SK-N-SH (cell line): ENCODE results near the gene MAK. TPM values are rescaled to one million over a fixed set of nuclear protein-coding genes. Genes with fewer than 3 reads are reported as not detected.
"Not testable (repeated sequence)": the region's sequence is repeated elsewhere in the genome, so short reads cannot be mapped to it uniquely, and the experiment has no call there.

ENCODE experiments used
- CTCF ChIA-PET: fragments of 300-600, 350-600 bp; formaldehyde crosslinking; extraction: SDS; loops from one replicate; lab custom pipeline; 2021; lab: Yijun Ruan, JAX
- POLR2A ChIA-PET: fragments of 350-600 bp; sonication (Branson Sonifier 250); formaldehyde crosslinking; extraction: SDS; loops from one replicate; lab custom pipeline; 2020; ENCODE audit warnings: antibody characterized with exemption, inconsistent platforms; lab: Yijun Ruan, JAX
- DNase-seq: peaks from one replicate; pipeline ENCODE4 v3.0.0; 2012
- H2AFZ ChIP-seq: fragments of 200-600 bp; sonication (generic); 2 replicates; pipeline ENCODE4 v1.8.1; 2016; ENCODE audit warnings: antibody characterized with exemption, mild to moderate bottlenecking, low read depth
- H3F3A ChIP-seq: fragments of 200-600 bp; sonication (generic); replicated peaks from 2 replicates; pipeline ENCODE3; 2016; ENCODE audit warnings: antibody characterized with exemption, mild to moderate bottlenecking; ENCODE audit not compliant: insufficient read depth
- H3K27ac ChIP-seq, 2 experiments: fragments of 200-500 bp in 1 of 2; fragments of 200-600 bp in 1 of 2; sonication (Bioruptor generic) in 1 of 2; sonication (generic), shearing (Covaris generic) in 1 of 2; 2 replicates each; pipeline versions ENCODE4 v1.5.1 to v1.6.1; 2014 to 2016; ENCODE audit warnings: low read depth in 2 of 2, inconsistent platforms in 1 of 2, low read length in 1 of 2, mild to moderate bottlenecking in 1 of 2, mixed read lengths in 1 of 2
- H3K27me3 ChIP-seq: fragments of 200-600 bp; sonication (generic), shearing (Covaris generic); 2 replicates; pipeline ENCODE4 v1.6.1; 2016; ENCODE audit warnings: mixed run types; ENCODE audit not compliant: insufficient read depth
- H3K36me3 ChIP-seq, 2 experiments: fragments of 200-500 bp in 1 of 2; fragments of 200-600 bp in 1 of 2; sonication (Bioruptor generic) in 1 of 2; sonication (generic) in 1 of 2; replicated peaks in 1 of 2; 2 replicates each; pipeline versions ENCODE3 to v1.5.1; 2014 to 2016; ENCODE audit warnings: low read length in 1 of 2, mild to moderate bottlenecking in 1 of 2; ENCODE audit not compliant: insufficient read depth in 2 of 2, control insufficient read depth in 1 of 2
- H3K4me1 ChIP-seq, 2 experiments: fragments of 200-500 bp in 1 of 2; fragments of 200-600 bp in 1 of 2; sonication (Bioruptor generic) in 1 of 2; sonication (generic), shearing (Covaris generic) in 1 of 2; 2 replicates each; pipeline versions ENCODE4 v1.5.1 to v1.6.1; 2014 to 2016; ENCODE audit warnings: low read depth in 1 of 2, low read length in 1 of 2, mixed run types in 1 of 2; ENCODE audit not compliant: insufficient read depth in 2 of 2, control insufficient read depth in 1 of 2
- H3K4me2 ChIP-seq: fragments of 200-600 bp; sonication (generic), shearing (Covaris generic); 2 replicates; pipeline ENCODE4 v1.6.1; 2017; ENCODE audit warnings: mixed run types
- H3K4me3 ChIP-seq, 2 experiments: fragments of 200-500 bp in 1 of 2; fragments of 200-600 bp in 1 of 2; sonication (Bioruptor generic) in 1 of 2; sonication (generic), shearing (Covaris generic) in 1 of 2; 2 replicates each; pipeline versions ENCODE4 v1.5.1 to v1.8.1; 2014 to 2016; ENCODE audit warnings: low read depth in 2 of 2, inconsistent platforms in 1 of 2, low read length in 1 of 2, mild to moderate bottlenecking in 1 of 2, mixed read lengths in 1 of 2, moderate library complexity in 1 of 2
- H3K79me2 ChIP-seq: fragments of 200-600 bp; sonication (generic); 2 replicates; pipeline ENCODE4 v1.8.1; 2017; ENCODE audit warnings: mild to moderate bottlenecking; ENCODE audit not compliant: insufficient read depth
- H3K9ac ChIP-seq: fragments of 200-600 bp; sonication (generic); 2 replicates; pipeline ENCODE4 v1.6.1; 2017; ENCODE audit warnings: mixed run types
- H3K9me2 ChIP-seq: fragments of 200-600 bp; sonication (generic); 2 replicates; pipeline ENCODE4 v1.6.1; 2017; ENCODE audit warnings: mixed run types
- H3K9me3 ChIP-seq: fragments of 200-600 bp; sonication (generic); 2 replicates; pipeline ENCODE4 v1.6.1; 2017; ENCODE audit warnings: mixed run types, mild to moderate bottlenecking, moderate library complexity
- H4K20me1 ChIP-seq: fragments of 200-600 bp; sonication (generic); 2 replicates; pipeline ENCODE4 v1.6.1; 2017; ENCODE audit warnings: mild to moderate bottlenecking, mixed run types; ENCODE audit not compliant: insufficient read depth
- CHD2 ChIP-seq: fragments of 150-350 bp; IDR thresholded peaks from 2 replicates; pipeline ENCODE4 v1.6.1; 2018; ENCODE audit warnings: low read length; ENCODE audit not compliant: partially characterized antibody
- CTCF ChIP-seq: fragments of 200-600 bp; sonication (generic); IDR thresholded peaks from 2 replicates; pipeline ENCODE4 v1.6.1; 2017; ENCODE audit warnings: antibody characterized with exemption, mild to moderate bottlenecking, moderate library complexity
- ELF1 ChIP-seq: IDR thresholded peaks from 2 replicates; pipeline ENCODE4 v1.4.0; 2012
- FOSL2 ChIP-seq: IDR thresholded peaks from 2 replicates; pipeline ENCODE4 v1.4.0; 2012; ENCODE audit warnings: low read depth, mild to moderate bottlenecking, moderate library complexity, borderline replicate concordance
- FOXJ3 ChIP-seq: sonication (generic); formaldehyde crosslinking; IDR thresholded peaks from 2 replicates; pipeline ENCODE4 v1.5.1; 2020; ENCODE audit warnings: mild to moderate bottlenecking, missing genetic modification reagents
- GABPA ChIP-seq: IDR thresholded peaks from 2 replicates; pipeline ENCODE4 v1.4.0; 2012; ENCODE audit warnings: low read depth, mild to moderate bottlenecking
- GATA2 ChIP-seq: sonication (generic); formaldehyde crosslinking; IDR thresholded peaks from 2 replicates; pipeline ENCODE4 v1.5.0; 2020; ENCODE audit warnings: mild to moderate bottlenecking, missing genetic modification reagents
- IRF3 ChIP-seq: fragments of 150-350 bp; IDR thresholded peaks from 2 replicates; pipeline ENCODE4 v1.6.1; 2016; ENCODE audit warnings: mild to moderate bottlenecking, low read depth, low read length
- JUND ChIP-seq: IDR thresholded peaks from 2 replicates; pipeline ENCODE4 v1.4.0; 2012
- NRF1 ChIP-seq: IDR thresholded peaks from 2 replicates; pipeline ENCODE4 v1.6.1; 2012; ENCODE audit warnings: low read depth, mild to moderate bottlenecking, low read length
- POLR2AphosphoS5 ChIP-seq: IDR thresholded peaks from 2 replicates; pipeline ENCODE4 v1.6.1; 2012; ENCODE audit warnings: low read depth, low read length
- RCOR1 ChIP-seq: fragments of 150-350 bp; IDR thresholded peaks from 2 replicates; pipeline ENCODE4 v1.6.1; 2017; ENCODE audit warnings: antibody characterized with exemption, low read length
- TAF1 ChIP-seq: IDR thresholded peaks from 2 replicates; pipeline ENCODE4 v1.6.1; 2012; ENCODE audit warnings: low read depth, mild to moderate bottlenecking, low read length, moderate library complexity, borderline replicate concordance
- TCF12 ChIP-seq: IDR thresholded peaks from 2 replicates; pipeline ENCODE4 v1.4.0; 2012
- TEAD4 ChIP-seq: IDR thresholded peaks from 2 replicates; pipeline ENCODE4 v1.4.0; 2012; ENCODE audit warnings: mild to moderate bottlenecking, borderline replicate concordance; ENCODE audit not compliant: insufficient read depth
- USF1 ChIP-seq: IDR thresholded peaks from 2 replicates; pipeline ENCODE4 v1.4.0; 2012; ENCODE audit warnings: low read depth, borderline replicate concordance
- WGBS: methylation state at CpG from one replicate; pipeline ENCODE4 v1.1.6; 2017; ENCODE audit warnings: low lambda C conversion rate; 5-methylcytosine and 5-hydroxymethylcytosine counted together
- polyA plus RNA-seq, 3 experiments: library from polyadenylated mRNA; depleted of rRNA; stranded (reverse); fragments of >200 nt; gene quantifications; 2 replicates each; pipeline ENCODE4 v1.2.3, GENCODE V29; 2012

The MAK gene
- polyA plus RNA-seq, 1 of the 3 experiments (the other 2 are of a cell fraction) = 0.02 TPM

GRCh38 chr6:10867952-10868351 is 29.6 kb upstream of the MAK start (continued):
- no peak for TF ChIP-seq CTCF
- TF ChIP-seq ELF1 = no peak
- TF ChIP-seq NRF1 = no peak
- TF ChIP-seq, all 33 proteins: peak for 0

GRCh38 chr6:10866709-10867108 is 28.4 kb upstream of the MAK start:
- H3K9ac ChIP-seq, H3K9me3 ChIP-seq, H3K27ac ChIP-seq, H3K79me2 ChIP-seq, H3K4me1 ChIP-seq, H2AFZ ChIP-seq, H3K4me3 ChIP-seq, POLR2A ChIA-PET, H3K36me3 ChIP-seq, H4K20me1 ChIP-seq, H3K4me2 ChIP-seq, H3F3A ChIP-seq, DNase-seq, H3K9me2 ChIP-seq, H3K27me3 ChIP-seq: not testable (repeated sequence)
- CTCF ChIA-PET = interaction anchor here (1.3 kb wide), 1 partner anchor 9 kb away, joined by 3 read pairs; no protein-coding TSS in a partner anchor
- 39% methylated on average over 3 of the region's 3 CpGs for WGBS

GRCh38 chr6:10863031-10863430 is 24.7 kb upstream of the MAK start:
- H3K36me3 ChIP-seq, CTCF ChIA-PET, H3K27ac ChIP-seq, H3K4me3 ChIP-seq, H4K20me1 ChIP-seq, H3K27me3 ChIP-seq, DNase-seq, H3K9me2 ChIP-seq, H3K9me3 ChIP-seq, H3K4me2 ChIP-seq, POLR2A ChIA-PET, H3K79me2 ChIP-seq, H3K4me1 ChIP-seq, H3K9ac ChIP-seq, H3F3A ChIP-seq, H2AFZ ChIP-seq: not testable (repeated sequence)
- WGBS = 68% methylated on average over 7 of the region's 7 CpGs

GRCh38 chr6:10862361-10862760 is 24.0 kb upstream of the MAK start:
- no peak overlapping the region for H3K9ac ChIP-seq
- CTCF ChIA-PET = interaction anchor here (1.0 kb wide), 1 partner anchor 24 kb away, joined by 3 read pairs; the partner anchor contains the start of gene SYCP2L
- H3K4me2 ChIP-seq = no peak overlapping the region
- H4K20me1 ChIP-seq = no peaks in the 10 kb centered on the region
- H3K36me3 ChIP-seq = no peaks in the 10 kb centered on the region
- H3K27me3 ChIP-seq = no peaks in the 10 kb centered on the region
- H3K4me1 ChIP-seq = no peaks in the 10 kb centered on the region
- no peak overlapping the region for H3K27ac ChIP-seq
- 73% methylated on average over 4 of the region's 4 CpGs for WGBS
- POLR2A ChIA-PET = no interaction called here
- H3K9me3 ChIP-seq = no peaks in the 10 kb centered on the region
- no peak overlapping the region for H3K4me3 ChIP-seq
- H3K9me2 ChIP-seq = no peaks in the 10 kb centered on the region
- no peaks in the 10 kb centered on the region for H3K79me2 ChIP-seq
- no peak overlapping the region for H2AFZ ChIP-seq
- H3F3A ChIP-seq = no peaks in the 10 kb centered on the region
- DNase-seq = no peak
- no peak for TF ChIP-seq IRF3
- no peak for TF ChIP-seq CTCF
- no peak for TF ChIP-seq TAF1
- TF ChIP-seq TCF12 = no peak
- TF ChIP-seq FOSL2 = no peak
- TF ChIP-seq RCOR1 = no peak
- TF ChIP-seq FOXJ3 (CRISPR knock-in tag) = no peak
- no peak for TF ChIP-seq USF1
- no peak for TF ChIP-seq POLR2AphosphoS5
- no peak for TF ChIP-seq ELF1
- TF ChIP-seq GABPA = no peak
- no peak for TF ChIP-seq TEAD4
- no peak for TF ChIP-seq GATA2
- no peak for TF ChIP-seq CHD2
- no peak for TF ChIP-seq JUND
